IPS DF 19.7 (cell line): Measurements from ENCODE around the gene PGA3.
"Not testable (repeated sequence)": the region's sequence is repeated elsewhere in the genome, so short reads cannot be mapped to it uniquely, and the experiment has no call there.

Experiments
- DNase-seq: peaks from one replicate; pipeline ENCODE4 v3.0.0-alpha.2; 2013; ENCODE audit warnings: low read depth, low spot score

PGA3 gene

GRCh38 chr11:61207636-61208310, 4.5 kb downstream of the PGA3 start:
- DNase-seq, result not testable (repeated sequence)

- DNase-seq, result not testable (repeated sequence)
Observed at GRCh38 chr11:61210629-61211028, 7.3 kb downstream of the PGA3 start.

GRCh38 chr11:61211327-61211952, 8.1 kb downstream of the PGA3 start:
- DNase-seq, result not testable (repeated sequence)

GRCh38 chr11:61212202-61212601, 8.9 kb downstream of the PGA3 start:
- not testable (repeated sequence) for DNase-seq

GRCh38 chr11:61213711-61214324, 10.5 kb downstream of the PGA3 start:
- DNase-seq, result not testable (repeated sequence)

GRCh38 chr11:61218306-61218705, 15.0 kb downstream of the PGA3 start:
- not testable (repeated sequence) for DNase-seq

GRCh38 chr11:61219016-61219415, 15.7 kb downstream of the PGA3 start:
- not testable (repeated sequence) for DNase-seq

GRCh38 chr11:61222047-61222446, 18.7 kb downstream of the PGA3 start, which contains the start of gene PGA4:
PGA4 (plus strand) TSS chr11:61222347; CDS start chr11:61222401, 54 bp downstream.
- DNase-seq, result not testable (repeated sequence)

GRCh38 chr11:61222692-61223091, 19.4 kb downstream of the PGA3 start:
- DNase-seq, result not testable (repeated sequence)

- not testable (repeated sequence) for DNase-seq
Observed at GRCh38 chr11:61226457-61227137, 23.3 kb downstream of the PGA3 start.

GRCh38 chr11:61229458-61229857, 26.1 kb downstream of the PGA3 start:
- not testable (repeated sequence) for DNase-seq

GRCh38 chr11:61231033-61231432, 27.7 kb downstream of the PGA3 start:
- DNase-seq, result not testable (repeated sequence)

GRCh38 chr11:61231585-61231984, 28.3 kb downstream of the PGA3 start:
- DNase-seq, result not testable (repeated sequence)

GRCh38 chr11:61232548-61233145, 29.3 kb downstream of the PGA3 start:
- not testable (repeated sequence) for DNase-seq

GRCh38 chr11:61237130-61237529, 33.8 kb downstream of the PGA3 start:
- DNase-seq, result not testable (repeated sequence)

GRCh38 chr11:61240288-61240687, 37.0 kb downstream of the PGA3 start:
- DNase-seq, result not testable (repeated sequence)

GRCh38 chr11:61240875-61241274, 37.6 kb downstream of the PGA3 start, which contains the start of gene PGA5:
PGA5 (plus strand) TSS chr11:61241175; CDS start chr11:61241227, 52 bp downstream.
- DNase-seq, result not testable (repeated sequence)

GRCh38 chr11:61241526-61241925, 38.2 kb downstream of the PGA3 start:
- not testable (repeated sequence) for DNase-seq

GRCh38 chr11:61245284-61245964, 42.1 kb downstream of the PGA3 start:
- not testable (repeated sequence) for DNase-seq

GRCh38 chr11:61248071-61248470, 44.8 kb downstream of the PGA3 start:
- not testable (repeated sequence) for DNase-seq

GRCh38 chr11:61249201-61249600, 45.9 kb downstream of the PGA3 start:
- not testable (repeated sequence) for DNase-seq
